ENCODE data around the gene ZFAND3.

The ZFAND3 gene

GRCh38 chr6:37897818-37898515, 78.4 kb downstream of the ZFAND3 start:
- no peak for DNase-seq

- no peak for DNase-seq
Measured at GRCh38 chr6:37903351-37904340, 84.1 kb downstream of the ZFAND3 start.

GRCh38 chr6:37904590-37904989, 85.1 kb downstream of the ZFAND3 start:
- no peak for DNase-seq

GRCh38 chr6:37906121-37906520, 86.6 kb downstream of the ZFAND3 start:
- no peak for DNase-seq

GRCh38 chr6:37910998-37911397, 91.5 kb downstream of the ZFAND3 start:
- no peak for DNase-seq

GRCh38 chr6:37913210-37913609, 93.7 kb downstream of the ZFAND3 start:
- DNase-seq, result peak; percentile 20

GRCh38 chr6:37915463-37915862, 95.9 kb downstream of the ZFAND3 start:
- DNase-seq, result no peak

- DNase-seq, result no peak
Measured at GRCh38 chr6:37916149-37916548, 96.6 kb downstream of the ZFAND3 start.

- DNase-seq, result no peak
Measured at GRCh38 chr6:37916675-37917074, 97.1 kb downstream of the ZFAND3 start.

- no peak for DNase-seq
Measured at GRCh38 chr6:37917566-37917965, 98.0 kb downstream of the ZFAND3 start.

GRCh38 chr6:37919417-37920157, 100.1 kb downstream of the ZFAND3 start:
- DNase-seq, result no peak

GRCh38 chr6:37920667-37921066, 101.1 kb downstream of the ZFAND3 start:
- no peak for DNase-seq

GRCh38 chr6:37922563-37922962, 103.0 kb downstream of the ZFAND3 start:
- DNase-seq, result no peak

- DNase-seq, result no peak
Measured at GRCh38 chr6:37923514-37923913, 104.0 kb downstream of the ZFAND3 start.

- DNase-seq, result no peak
Measured at GRCh38 chr6:37926661-37927060, 107.1 kb downstream of the ZFAND3 start.

- no peak for DNase-seq
Measured at GRCh38 chr6:37928217-37928616, 108.7 kb downstream of the ZFAND3 start.

- DNase-seq, result no peak
Measured at GRCh38 chr6:37930288-37930971, 110.9 kb downstream of the ZFAND3 start.

- no peak for DNase-seq
Measured at GRCh38 chr6:37931066-37931465, 111.5 kb downstream of the ZFAND3 start.

- DNase-seq, result no peak
Measured at GRCh38 chr6:37934276-37934675, 114.7 kb downstream of the ZFAND3 start.

GRCh38 chr6:37936150-37936549, 116.6 kb downstream of the ZFAND3 start:
- DNase-seq, result no peak

GRCh38 chr6:37936906-37937305, 117.4 kb downstream of the ZFAND3 start:
- DNase-seq, result peak; percentile 17

GRCh38 chr6:37938909-37939308, 119.4 kb downstream of the ZFAND3 start:
- no peak for DNase-seq
